ENCODE results near the gene NKX2-3. TPM values are rescaled to one million over a fixed set of nuclear protein-coding genes. Genes with fewer than 3 reads are reported as not detected.

Gene NKX2-3
- total RNA-seq, 2 experiments from 2014 or later: not detected

DNA sequence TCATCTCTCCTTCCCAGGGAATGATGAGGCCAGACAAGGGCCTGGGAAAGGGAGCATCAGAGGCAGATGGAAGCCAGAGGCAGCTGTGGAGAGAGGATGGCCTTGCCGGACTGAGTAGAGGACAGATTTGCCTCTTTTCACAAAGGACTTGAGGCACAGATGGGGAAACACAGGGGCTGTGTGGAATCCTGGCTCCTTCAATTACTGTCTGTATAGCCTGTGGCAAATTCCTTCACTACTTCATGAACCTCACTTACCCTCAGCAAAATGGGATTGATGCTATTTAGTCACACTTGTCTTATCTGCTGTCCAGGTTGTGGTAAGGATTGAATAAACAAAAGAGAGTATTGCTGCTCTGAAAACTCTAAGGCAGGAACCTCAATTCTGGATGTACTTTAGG, 47.2 kb downstream of the NKX2-3 start:
- no peak overlapping the region for H3K27ac Mint-ChIP-seq
- DNase-seq: no peak
- intact Hi-C loops (cut with micrococcal nuclease): no loop called here
- no peak overlapping the region for H3K4me3 Mint-ChIP-seq
- POLR2A ChIA-PET: no interaction called here
- peaks cover 1% of the 10 kb centered on the region for H3K27me3 Mint-ChIP-seq
- no peaks in the 10 kb centered on the region for H3K9me3 Mint-ChIP-seq
- no peaks in the 10 kb centered on the region for H3K4me1 Mint-ChIP-seq (ENCODE audit: low read depth)
- CTCF ChIA-PET: interaction anchor here (0.8 to 1.1 kb wide), 2 partner anchors 14 to 19 kb away, joined by 3 read pairs; no protein-coding TSS in a partner anchor
- no peaks in the 10 kb centered on the region for H3K36me3 Mint-ChIP-seq

DNA sequence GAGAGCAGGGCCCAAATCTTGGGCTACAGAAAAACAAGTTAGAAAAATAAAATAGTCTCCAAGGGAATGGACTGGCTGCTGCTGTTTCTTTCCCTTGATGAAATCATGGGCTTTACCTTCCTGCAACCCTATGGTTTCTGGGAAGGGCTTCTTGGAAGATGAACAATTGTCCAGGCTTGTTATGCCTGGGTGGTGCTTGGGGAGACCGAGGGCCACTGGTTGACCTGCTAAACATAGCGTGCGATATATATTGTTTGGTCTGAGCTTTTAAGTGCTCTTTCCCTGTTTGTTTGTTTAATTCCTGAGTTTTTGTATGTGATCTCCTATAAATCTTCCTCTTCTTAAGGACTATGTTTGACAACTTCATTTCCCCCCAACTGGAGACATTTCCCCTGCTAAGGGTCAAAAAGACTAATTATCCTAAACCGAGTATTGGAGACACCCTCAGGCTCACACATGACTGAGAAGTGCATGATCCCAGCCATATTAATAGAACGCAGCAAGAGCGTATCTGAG, 49.6 kb downstream of the NKX2-3 start:
- ChIA-PET CTCF (interaction anchor here (0.6 to 0.7 kb wide), 2 partner anchors 25 to 277 kb away, joined by 3 read pairs; no protein-coding TSS in a partner anchor), POLR2A (no interaction called here)
- no peak overlapping the region for H3K27ac Mint-ChIP-seq
- H3K4me1 Mint-ChIP-seq (ENCODE audit: low read depth): no peaks in the 10 kb centered on the region
- no peaks in the 10 kb centered on the region for H3K36me3 Mint-ChIP-seq
- H3K27me3 Mint-ChIP-seq: peaks cover 4% of the 10 kb centered on the region
- H3K4me3 Mint-ChIP-seq: no peak overlapping the region
- DNase-seq: no peak
- no peaks in the 10 kb centered on the region for H3K9me3 Mint-ChIP-seq
- intact Hi-C loops (cut with micrococcal nuclease): no loop called here

DNA sequence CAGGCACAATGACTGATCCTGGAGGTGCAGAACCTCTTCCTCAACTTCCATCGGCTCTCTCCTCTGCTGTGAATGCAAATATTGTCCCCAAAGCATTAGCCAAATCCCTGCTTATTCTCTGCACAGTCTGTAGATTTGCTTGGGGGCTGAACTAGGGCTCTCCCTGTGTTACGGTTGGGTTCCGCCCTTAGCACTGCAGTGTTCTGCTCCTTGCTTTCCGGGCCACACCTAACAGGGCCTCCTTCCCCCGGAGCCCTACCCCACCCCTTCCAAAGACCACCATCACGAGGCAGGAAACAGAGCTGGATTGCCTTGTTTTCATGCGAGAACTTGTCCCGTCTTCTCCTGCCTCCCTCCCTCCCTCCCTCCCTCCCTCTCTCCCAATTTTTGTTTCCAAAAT, 50.9 kb downstream of the NKX2-3 start:
- intact Hi-C loops (cut with micrococcal nuclease): no loop called here
- Mint-ChIP-seq H3K4me1 (ENCODE audit: low read depth) (no peaks in the 10 kb centered on the region), H3K27me3 (peaks cover 4% of the 10 kb centered on the region)

More for the DNA sequence above, 50.9 kb downstream of the NKX2-3 start:
- ChIA-PET CTCF (no interaction called here), POLR2A (no interaction called here)
- H3K4me3 Mint-ChIP-seq: no peak overlapping the region
- DNase-seq: no peak
- H3K36me3 Mint-ChIP-seq: no peaks in the 10 kb centered on the region
- H3K9me3 Mint-ChIP-seq: no peaks in the 10 kb centered on the region
- H3K27ac Mint-ChIP-seq: no peak overlapping the region

Other genes starting within 250 kb of the NKX2-3 start
- gene CNNM1, start 203.6 kb upstream of the NKX2-3 start, total RNA-seq: under 1 TPM; 0.41 to 0.43 TPM
- gene GOT1, start 102.3 kb upstream of the NKX2-3 start, total RNA-seq: 10 to 100 TPM; 51.6 to 54.9 TPM
- 10 to 100 TPM; 69.9 to 70.9 TPM for gene SLC25A28, start 87.5 kb downstream of the NKX2-3 start, total RNA-seq
- gene ENTPD7, start 126.6 kb downstream of the NKX2-3 start, total RNA-seq: 1 to 10 TPM; 3.0 to 3.3 TPM
- 10 to 100 TPM; 31.3 to 31.5 TPM for gene COX15, start 199.2 kb downstream of the NKX2-3 start, total RNA-seq
- 10 to 100 TPM; 26.0 to 26.6 TPM for gene CUTC, start 199.3 kb downstream of the NKX2-3 start, total RNA-seq
- gene ABCC2, start 249.7 kb downstream of the NKX2-3 start, total RNA-seq: under 1 TPM; 0.57 to 0.82 TPM

All from activated CD4-positive, alpha-beta memory T cell treated with anti-CD3 and anti-CD28 coated beads for 36 hours (primary cell).